GM12892 (cell line): Measurements from ENCODE around the gene C1orf159.

ENCODE experiments used
- POLR2A ChIP-seq: IDR thresholded peaks from 2 replicates; pipeline ENCODE4 v1.6.1; 2011; ENCODE audit warnings: low read depth, low read length, control low read depth
- TAF1 ChIP-seq: IDR thresholded peaks from 2 replicates; pipeline ENCODE4 v1.6.1; 2011; ENCODE audit warnings: low read depth, mild to moderate bottlenecking, control low read depth, low read length, borderline replicate concordance

- TF ChIP-seq POLR2A: no peak
- no peak for TF ChIP-seq TAF1
Measured at GRCh38 chr1:1080951-1081310, 35.0 kb downstream of the C1orf159 start.
